Activated T-helper 17 cell treated with anti-CD3 and anti-CD28 coated beads, Interleukin-2, amount 50 U/mL, for 72 hours (primary cell): ENCODE results near the gene DCAF6. TPM values are rescaled to one million over a fixed set of nuclear protein-coding genes. Genes with fewer than 3 reads are reported as not detected.
"Not testable (repeated sequence)": the region's sequence is repeated elsewhere in the genome, so short reads cannot be mapped to it uniquely, and the experiment has no call there.

Source experiments
- ATAC-seq: fragments of 150-1000 bp; cut with Tn5 transposase; replicated peaks from 2 replicates; pipeline ENCODE4 v1.10.0; 2021; ENCODE audit warnings: mild to moderate bottlenecking, moderate library complexity
- H3K27ac Mint-ChIP-seq: one replicate; pipeline ENCODE4 v1.8.0; 2022; ENCODE audit warnings: mixed read lengths
- H3K27me3 Mint-ChIP-seq: one replicate; pipeline ENCODE4 v1.8.0; 2022; ENCODE audit warnings: mixed read lengths
- H3K36me3 Mint-ChIP-seq: one replicate; pipeline ENCODE4 v1.8.0; 2022; ENCODE audit warnings: low read depth, mild to moderate bottlenecking, mixed read lengths
- H3K4me1 Mint-ChIP-seq: one replicate; pipeline ENCODE4 v1.8.0; 2022; ENCODE audit warnings: mixed read lengths
- H3K4me3 Mint-ChIP-seq: one replicate; pipeline ENCODE4 v1.8.0; 2022; ENCODE audit warnings: mild to moderate bottlenecking, mixed read lengths
- H3K9me3 Mint-ChIP-seq: one replicate; pipeline ENCODE4 v1.8.0; 2022; ENCODE audit warnings: mixed read lengths
- total RNA-seq, 2 donors: library from RNA; stranded (reverse); gene quantifications; one replicate each; pipeline ENCODE4 v1.2.3, GENCODE V29; 2022

Gene DCAF6
- total RNA-seq, result 10 to 100 TPM; 25.9 to 37.3 TPM

GRCh38 chr1:167936068-167936929 is at the start of gene DCAF6:
Gene DCAF6 (plus strand): TSS chr1:167936683. CDS start chr1:167936912, 229 bp downstream.
- H3K27ac Mint-ChIP-seq, result peak within 1 kb of the TSS; percentile 92
- H3K9me3 Mint-ChIP-seq, result no peaks in the 10 kb centered on the region
- no peaks in the 10 kb centered on the region for H3K27me3 Mint-ChIP-seq
- peak within 1 kb of the TSS; percentile 94 for H3K4me3 Mint-ChIP-seq
- peaks cover 30% of the 10 kb centered on the region for H3K36me3 Mint-ChIP-seq
- peak; percentile 86 for ATAC-seq
- H3K4me1 Mint-ChIP-seq, result peaks cover 11% of the 10 kb centered on the region

- not testable (repeated sequence) for ATAC-seq, H3K36me3 Mint-ChIP-seq, H3K27me3 Mint-ChIP-seq, H3K4me1 Mint-ChIP-seq, H3K27ac Mint-ChIP-seq, H3K9me3 Mint-ChIP-seq, H3K4me3 Mint-ChIP-seq
Observed at GRCh38 chr1:167887187-167887586, 49.3 kb upstream of the DCAF6 start.

- Mint-ChIP-seq H3K9me3 (peaks cover 4% of the 10 kb centered on the region), H3K27me3 (peaks cover 10% of the 10 kb centered on the region), H3K36me3 (no peaks in the 10 kb centered on the region), H3K27ac (no peak overlapping the region), H3K4me1 (no peaks in the 10 kb centered on the region), H3K4me3 (no peak overlapping the region)
- no peak for ATAC-seq
Observed at GRCh38 chr1:167890400-167890799, 46.1 kb upstream of the DCAF6 start.

- no peak for ATAC-seq
- Mint-ChIP-seq H3K9me3 (no peaks in the 10 kb centered on the region), H3K27ac (no peak overlapping the region), H3K27me3 (peaks cover 10% of the 10 kb centered on the region), H3K4me3 (no peak overlapping the region), H3K36me3 (no peaks in the 10 kb centered on the region), H3K4me1 (no peaks in the 10 kb centered on the region)
Observed at GRCh38 chr1:167893798-167894197, 42.7 kb upstream of the DCAF6 start.

- Mint-ChIP-seq H3K4me1 (no peaks in the 10 kb centered on the region), H3K36me3 (no peaks in the 10 kb centered on the region), H3K27ac (no peak overlapping the region), H3K27me3 (no peaks in the 10 kb centered on the region), H3K4me3 (no peak overlapping the region), H3K9me3 (no peaks in the 10 kb centered on the region)
- ATAC-seq, result no peak
Observed at GRCh38 chr1:167898578-167899222, 37.8 kb upstream of the DCAF6 start.

GRCh38 chr1:167899253-167899681 is 37.2 kb upstream of the DCAF6 start:
- Mint-ChIP-seq H3K4me1 (no peaks in the 10 kb centered on the region), H3K36me3 (no peaks in the 10 kb centered on the region)

GRCh38 chr1:167900907-167901306 is 35.6 kb upstream of the DCAF6 start:
- Mint-ChIP-seq H3K36me3 (no peaks in the 10 kb centered on the region), H3K4me1 (no peaks in the 10 kb centered on the region)

More at GRCh38 chr1:167899253-167899681, 37.2 kb upstream of the DCAF6 start:
- Mint-ChIP-seq H3K27ac (no peak overlapping the region), H3K4me3 (no peak overlapping the region), H3K27me3 (no peaks in the 10 kb centered on the region), H3K9me3 (no peaks in the 10 kb centered on the region)
- no peak for ATAC-seq

GRCh38 chr1:167904652-167905130 is 31.8 kb upstream of the DCAF6 start:
- peak; percentile 19 for ATAC-seq
- Mint-ChIP-seq H3K27me3 (peaks cover 4% of the 10 kb centered on the region), H3K4me3 (no peak overlapping the region), H3K27ac (no peak overlapping the region), H3K36me3 (no peaks in the 10 kb centered on the region), H3K4me1 (no peaks in the 10 kb centered on the region), H3K9me3 (peaks cover 4% of the 10 kb centered on the region)

More at GRCh38 chr1:167900907-167901306, 35.6 kb upstream of the DCAF6 start:
- ATAC-seq, result no peak
- H3K4me3 Mint-ChIP-seq, result no peak overlapping the region
- H3K9me3 Mint-ChIP-seq, result no peaks in the 10 kb centered on the region
- H3K27me3 Mint-ChIP-seq, result no peaks in the 10 kb centered on the region
- no peak overlapping the region for H3K27ac Mint-ChIP-seq

- Mint-ChIP-seq H3K36me3 (peaks cover 3% of the 10 kb centered on the region), H3K4me1 (no peaks in the 10 kb centered on the region), H3K9me3 (peaks cover 8% of the 10 kb centered on the region), H3K27me3 (peaks cover 7% of the 10 kb centered on the region), H3K4me3 (no peak overlapping the region), H3K27ac (no peak overlapping the region)
- no peak for ATAC-seq
Observed at GRCh38 chr1:167905182-167905581, 31.3 kb upstream of the DCAF6 start.

- peaks cover 10% of the 10 kb centered on the region for H3K27me3 Mint-ChIP-seq
- H3K4me1 Mint-ChIP-seq, result no peaks in the 10 kb centered on the region
- H3K36me3 Mint-ChIP-seq, result peaks cover 4% of the 10 kb centered on the region
- ATAC-seq, result no peak
- no peak overlapping the region for H3K4me3 Mint-ChIP-seq
- no peak overlapping the region for H3K27ac Mint-ChIP-seq
- peaks cover 11% of the 10 kb centered on the region for H3K9me3 Mint-ChIP-seq
Observed at GRCh38 chr1:167905671-167906070, 30.8 kb upstream of the DCAF6 start.

- no peak overlapping the region for H3K27ac Mint-ChIP-seq
- H3K4me1 Mint-ChIP-seq, result no peaks in the 10 kb centered on the region
- no peak for ATAC-seq
- H3K27me3 Mint-ChIP-seq, result peaks cover 13% of the 10 kb centered on the region
- H3K4me3 Mint-ChIP-seq, result no peak overlapping the region
- peaks cover 11% of the 10 kb centered on the region for H3K9me3 Mint-ChIP-seq
- H3K36me3 Mint-ChIP-seq, result peaks cover 4% of the 10 kb centered on the region
Observed at GRCh38 chr1:167909691-167910180, 26.7 kb upstream of the DCAF6 start.

- no peak overlapping the region for H3K4me3 Mint-ChIP-seq
- ATAC-seq, result no peak
- peaks cover 9% of the 10 kb centered on the region for H3K36me3 Mint-ChIP-seq
- H3K27ac Mint-ChIP-seq, result no peak overlapping the region
- H3K4me1 Mint-ChIP-seq, result no peaks in the 10 kb centered on the region
- H3K9me3 Mint-ChIP-seq, result peaks cover 11% of the 10 kb centered on the region
- H3K27me3 Mint-ChIP-seq, result peaks cover 13% of the 10 kb centered on the region
Observed at GRCh38 chr1:167910530-167910929, 26.0 kb upstream of the DCAF6 start.

- H3K27ac Mint-ChIP-seq, result no peak overlapping the region
- no peaks in the 10 kb centered on the region for H3K4me1 Mint-ChIP-seq
- no peak overlapping the region for H3K4me3 Mint-ChIP-seq
- peaks cover 18% of the 10 kb centered on the region for H3K36me3 Mint-ChIP-seq
- no peak for ATAC-seq
- H3K9me3 Mint-ChIP-seq, result peaks cover 11% of the 10 kb centered on the region
- H3K27me3 Mint-ChIP-seq, result peaks cover 13% of the 10 kb centered on the region
Observed at GRCh38 chr1:167911413-167911812, 25.1 kb upstream of the DCAF6 start.

GRCh38 chr1:167912294-167912693 is 24.2 kb upstream of the DCAF6 start:
- Mint-ChIP-seq H3K4me3 (no peak overlapping the region), H3K4me1 (no peaks in the 10 kb centered on the region), H3K9me3 (peaks cover 11% of the 10 kb centered on the region), H3K27ac (no peak overlapping the region), H3K27me3 (peaks cover 13% of the 10 kb centered on the region), H3K36me3 (peaks cover 26% of the 10 kb centered on the region)
- ATAC-seq, result no peak
